GM12892 (cell line): ENCODE results near the gene COPB2.

ENCODE experiments used
- POLR2A ChIP-seq: IDR thresholded peaks from 2 replicates; pipeline ENCODE4 v1.6.1; 2011; ENCODE audit warnings: low read depth, low read length, control low read depth
- TAF1 ChIP-seq: IDR thresholded peaks from 2 replicates; pipeline ENCODE4 v1.6.1; 2011; ENCODE audit warnings: low read depth, mild to moderate bottlenecking, control low read depth, low read length, borderline replicate concordance

DNA sequence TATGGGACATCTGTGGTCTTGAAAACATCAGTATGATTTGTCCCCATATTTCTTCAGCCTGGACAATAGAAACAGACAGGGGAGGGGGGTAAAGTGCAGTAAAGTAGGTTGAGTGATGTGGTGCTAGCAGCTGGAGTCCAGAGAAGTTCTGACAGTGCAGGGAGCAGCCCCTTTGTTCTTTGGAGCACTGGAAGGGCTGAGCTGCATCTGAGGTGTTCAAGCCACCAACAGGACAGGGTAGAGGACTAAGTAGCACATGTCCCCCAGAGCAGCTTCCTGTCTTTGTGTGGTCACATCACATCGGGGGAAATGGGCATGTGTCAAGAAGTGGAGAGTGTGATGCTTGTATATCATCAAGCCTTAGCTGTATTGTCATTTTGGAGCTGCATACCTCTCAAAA, 33.6 kb downstream of the COPB2 start:
- TF ChIP-seq POLR2A (no peak), TAF1 (no peak)
